GM18498 (cell line): ENCODE data around the gene ZBTB46.
"Not testable (repeated sequence)": the region's sequence is repeated elsewhere in the genome, so short reads cannot be mapped to it uniquely, and the experiment has no call there.

Experiments
- ATAC-seq: cut with Tn5 transposase; IDR thresholded peaks from one replicate; pipeline ENCODE4 v1.9.1; 2021; ENCODE audit warnings: mild to moderate bottlenecking, moderate library complexity; ENCODE audit not compliant: unreplicated experiment

ZBTB46 gene

GRCh38 chr20:63859166-63859699, 28.2 kb upstream of the ZBTB46 start:
- no peak for ATAC-seq

GRCh38 chr20:63858393-63859165, 27.5 kb upstream of the ZBTB46 start:
- no peak for ATAC-seq

- ATAC-seq, result no peak
Observed at GRCh38 chr20:63857764-63858392, 26.8 kb upstream of the ZBTB46 start.

- no peak for ATAC-seq
Observed at GRCh38 chr20:63856098-63856511, 25.0 kb upstream of the ZBTB46 start.

- no peak for ATAC-seq
Observed at GRCh38 chr20:63855363-63856097, 24.5 kb upstream of the ZBTB46 start.

- ATAC-seq, result no peak
Observed at GRCh38 chr20:63854766-63855362, 23.8 kb upstream of the ZBTB46 start.

GRCh38 chr20:63854069-63854765, 23.2 kb upstream of the ZBTB46 start:
- no peak for ATAC-seq

GRCh38 chr20:63853733-63854068, 22.6 kb upstream of the ZBTB46 start:
- ATAC-seq, result not testable (repeated sequence)

GRCh38 chr20:63851548-63851943, 20.5 kb upstream of the ZBTB46 start:
- not testable (repeated sequence) for ATAC-seq

GRCh38 chr20:63850689-63851547, 19.9 kb upstream of the ZBTB46 start:
- peak; percentile 79 for ATAC-seq

GRCh38 chr20:63848003-63848911, 17.2 kb upstream of the ZBTB46 start:
- no peak for ATAC-seq

- no peak for ATAC-seq
Observed at GRCh38 chr20:63847237-63848002, 16.4 kb upstream of the ZBTB46 start.

- ATAC-seq, result no peak
Observed at GRCh38 chr20:63846888-63847236, 15.8 kb upstream of the ZBTB46 start.

- ATAC-seq, result no peak
Observed at GRCh38 chr20:63846128-63846771, 15.2 kb upstream of the ZBTB46 start.

- no peak for ATAC-seq
Observed at GRCh38 chr20:63844511-63844991, 13.5 kb upstream of the ZBTB46 start.

- no peak for ATAC-seq
Observed at GRCh38 chr20:63843778-63844177, 12.7 kb upstream of the ZBTB46 start.

- no peak for ATAC-seq
Observed at GRCh38 chr20:63843222-63843621, 12.2 kb upstream of the ZBTB46 start.
